Measurements from ENCODE around the gene SLC8A2. TPM values are rescaled to one million over a fixed set of nuclear protein-coding genes. Genes with fewer than 3 reads are reported as not detected.

The SLC8A2 gene
- total RNA-seq, 1 experiment from 2014 or later, result 3.6 TPM

DNA sequence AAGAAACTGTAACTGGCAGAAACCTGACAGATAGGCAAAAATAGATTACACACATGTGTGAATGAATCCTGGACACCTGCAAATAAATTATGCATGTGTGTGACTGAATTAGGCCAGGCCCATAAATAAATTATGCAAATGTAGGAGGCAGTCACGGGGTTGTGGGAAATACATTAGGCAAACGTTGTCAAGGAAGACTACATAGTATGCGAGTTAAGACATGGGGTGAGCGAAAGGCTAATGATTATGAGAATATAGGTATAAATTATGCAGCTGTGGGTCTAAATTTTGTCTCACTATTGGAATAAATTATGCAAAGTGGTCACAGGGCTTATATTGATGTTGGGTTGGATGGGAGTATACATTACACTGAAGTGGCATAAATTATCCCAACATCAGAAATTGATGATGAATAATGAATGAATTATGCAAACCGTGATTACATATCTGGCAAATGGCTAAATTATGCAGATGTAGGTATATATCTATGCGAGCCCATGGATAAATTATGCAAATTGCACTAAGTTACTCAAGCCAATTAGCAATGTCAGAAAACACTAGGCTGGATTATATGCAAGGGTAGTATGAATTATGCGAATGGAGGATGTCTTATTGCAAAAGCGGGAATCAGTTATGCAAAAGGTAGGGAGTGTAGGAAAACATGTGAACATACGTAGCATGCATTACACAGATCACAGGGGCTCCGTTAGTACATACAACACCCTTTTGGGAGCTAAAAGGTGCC lies 6.8 kb downstream of the SLC8A2 start:
- DNase-seq (ENCODE audit: low spot score), result no peak

DNA sequence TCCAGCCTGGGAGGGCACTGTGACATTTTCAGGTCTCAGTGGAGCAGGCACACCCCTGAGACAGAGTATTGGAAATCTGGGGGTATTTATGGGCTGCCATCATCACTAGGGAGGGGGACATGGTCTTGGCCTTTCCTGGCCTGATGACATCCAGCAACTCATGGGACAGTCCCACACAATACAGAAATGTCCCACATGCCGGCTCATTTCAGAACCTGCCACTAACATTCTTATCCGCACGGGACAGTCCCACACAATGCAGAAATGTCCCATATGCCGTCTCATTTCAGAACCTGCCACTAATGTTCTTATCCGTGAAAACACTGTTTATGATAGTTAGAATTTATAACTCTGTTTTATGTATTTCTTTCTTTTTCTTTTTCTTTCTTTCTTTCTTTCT lies 9.8 kb downstream of the SLC8A2 start:
- no peak for DNase-seq (ENCODE audit: low spot score)

DNA sequence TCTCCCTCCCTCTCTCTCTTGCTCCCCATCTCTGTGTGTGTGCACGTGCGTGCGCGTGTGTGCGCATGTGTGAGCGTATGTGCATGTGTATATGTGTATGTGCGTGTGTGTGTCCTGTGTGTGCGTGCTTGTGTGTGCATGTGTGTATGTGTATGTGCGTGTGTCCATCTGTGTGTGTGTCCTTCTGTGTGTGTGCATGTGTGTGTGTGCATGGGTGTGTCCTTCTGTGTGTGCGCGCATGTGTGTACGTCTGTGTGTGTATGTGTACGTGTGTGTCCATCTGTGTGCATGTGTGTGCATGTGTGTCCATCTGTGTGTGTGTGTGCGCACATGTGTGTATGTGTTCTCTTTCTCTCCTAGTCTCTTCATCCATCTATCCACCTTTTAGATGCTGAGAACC lies 12.2 kb downstream of the SLC8A2 start:
- DNase-seq (ENCODE audit: low spot score), result no peak

DNA sequence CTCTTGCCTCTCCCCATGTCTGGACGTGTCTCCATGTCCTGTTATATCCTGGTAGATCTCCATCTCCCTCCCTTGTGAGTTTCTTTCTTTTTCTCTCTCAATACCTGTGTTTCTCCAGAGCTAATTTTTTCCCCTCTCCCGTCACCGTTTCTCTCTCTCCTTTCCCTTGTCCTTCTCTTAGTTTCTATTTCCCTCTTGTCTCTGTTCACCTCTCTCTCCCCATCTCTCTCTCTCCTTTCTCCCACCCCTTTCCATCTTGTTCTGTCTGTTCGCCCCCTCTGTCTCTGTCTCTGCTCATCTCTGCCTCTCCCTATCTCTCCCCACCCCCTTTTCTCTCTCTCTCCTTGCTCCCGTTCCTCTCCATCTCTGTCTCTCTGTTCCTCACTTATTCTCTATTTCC lies 13.0 kb downstream of the SLC8A2 start:
- no peak for DNase-seq (ENCODE audit: low spot score)

DNA sequence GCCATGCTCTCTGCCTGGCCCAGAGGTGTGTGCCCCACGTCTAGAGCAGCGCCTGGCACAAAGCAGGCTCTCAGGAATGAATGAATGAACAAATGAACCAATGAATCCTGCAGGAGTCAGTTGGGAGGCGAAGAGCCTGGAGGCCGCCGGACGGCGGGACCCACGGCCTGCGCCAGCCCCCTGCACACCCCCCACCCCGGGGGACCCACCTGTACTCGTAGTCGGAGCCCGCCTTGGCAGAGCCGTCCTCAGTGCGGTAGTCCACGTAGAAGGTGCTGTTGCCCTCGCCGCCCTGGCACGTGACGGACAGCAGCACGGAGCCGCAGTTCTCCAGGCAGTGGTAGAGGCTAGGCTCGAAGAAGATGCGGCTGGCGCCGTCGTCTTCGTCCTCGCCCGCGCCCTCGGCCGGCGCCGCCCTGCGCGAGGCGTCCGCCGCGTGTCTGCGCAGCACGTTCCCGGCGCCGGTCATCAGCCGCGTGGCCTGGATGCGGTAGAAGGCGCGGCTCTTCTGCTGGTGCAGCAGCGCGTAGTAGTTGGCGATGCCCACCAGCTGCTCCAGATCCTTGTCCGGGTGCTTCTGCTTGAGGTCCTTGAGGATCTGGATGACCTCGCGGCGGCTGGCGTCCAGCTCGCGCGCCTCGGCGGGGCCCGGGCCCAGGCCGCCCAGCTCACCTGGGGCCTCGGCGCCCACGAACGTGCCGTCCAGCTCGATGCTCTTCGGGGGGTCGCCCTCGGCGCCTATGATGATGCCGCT lies 14.8 kb downstream of the SLC8A2 start:
- DNase-seq (ENCODE audit: low spot score), result no peak

DNA sequence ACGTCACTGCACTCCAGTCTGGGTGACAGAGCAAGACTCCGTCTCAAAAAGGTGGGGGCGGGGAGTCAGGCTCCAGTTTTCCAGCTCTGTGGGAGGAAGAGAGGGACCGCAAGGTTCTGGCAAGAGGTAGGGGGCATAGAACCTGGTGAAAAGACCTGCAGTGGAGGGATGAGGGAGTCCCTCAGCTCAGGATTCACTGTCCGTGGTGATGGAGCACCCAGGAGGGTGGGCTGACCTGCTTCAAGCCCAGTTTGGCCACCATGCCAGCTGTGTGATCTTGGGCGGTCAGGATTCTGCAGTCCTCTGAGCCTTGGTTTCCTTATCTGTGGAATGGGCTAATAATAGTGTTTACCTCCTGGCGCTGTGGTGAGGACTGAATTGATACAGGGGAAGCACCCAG lies 21.2 kb downstream of the SLC8A2 start:
- no peak for DNase-seq (ENCODE audit: low spot score)

DNA sequence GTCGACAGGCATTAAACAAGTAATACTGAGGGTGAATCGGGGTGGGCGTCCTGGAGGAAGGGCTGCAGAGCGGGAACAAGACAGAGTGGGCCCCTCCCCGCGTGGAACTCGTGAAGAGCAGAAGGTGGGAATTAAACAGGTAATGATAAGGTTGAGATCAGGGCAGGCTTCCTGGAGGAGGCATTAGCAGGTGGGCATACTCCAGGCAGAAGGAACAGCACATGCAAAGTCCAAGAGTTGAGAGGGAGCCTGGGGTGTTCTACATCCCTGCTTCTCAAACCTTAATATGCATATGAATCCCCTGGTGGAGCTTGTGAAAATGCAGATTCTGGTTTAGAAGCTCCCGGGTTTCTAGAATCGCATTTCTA lies 23.3 kb downstream of the SLC8A2 start:
- no peak for DNase-seq (ENCODE audit: low spot score)

DNA sequence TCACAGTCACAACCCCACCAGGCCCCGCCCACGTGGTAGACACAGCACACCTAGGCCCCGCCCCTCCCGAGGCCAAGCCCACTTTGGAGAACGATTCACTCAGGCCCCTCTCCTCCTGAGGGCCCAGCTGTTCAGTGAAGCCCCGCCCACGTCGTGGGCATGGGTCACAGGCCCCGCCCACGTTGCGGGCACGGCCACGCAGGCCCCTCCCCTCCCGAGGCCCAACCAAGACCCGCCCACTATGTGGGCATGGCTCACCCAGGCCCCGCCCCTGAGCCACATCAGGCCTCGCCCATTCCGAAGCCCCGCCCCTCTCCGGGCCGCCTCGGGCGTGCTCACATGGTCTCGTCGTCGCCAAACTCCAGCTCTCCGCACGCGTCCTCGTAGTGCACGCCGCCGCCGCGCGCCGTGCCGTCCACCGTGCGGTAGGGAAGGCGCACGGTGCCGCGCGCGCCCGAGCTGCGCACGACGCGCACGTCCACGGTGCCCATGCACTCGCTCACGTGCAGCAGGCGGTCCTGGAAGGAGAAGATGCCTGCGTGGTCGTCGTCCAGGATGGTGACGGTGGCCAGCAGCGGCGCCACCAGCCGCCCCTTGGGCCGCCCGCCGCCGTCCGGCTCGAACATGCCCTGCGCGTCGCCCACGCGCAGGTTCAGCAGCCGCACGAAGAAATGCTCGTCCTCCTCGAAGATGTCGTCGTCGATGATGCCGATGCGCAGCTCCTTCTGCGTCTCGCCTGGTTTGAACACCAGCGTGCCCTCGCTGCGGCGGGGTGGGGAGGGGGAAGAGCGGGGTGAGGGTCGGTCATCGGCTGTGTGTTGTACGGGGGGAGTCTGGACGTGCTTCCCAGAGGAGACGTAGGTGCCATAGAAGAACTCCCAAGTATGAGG lies 24.0 kb downstream of the SLC8A2 start:
- peak; percentile 90 for DNase-seq (ENCODE audit: low spot score)

DNA sequence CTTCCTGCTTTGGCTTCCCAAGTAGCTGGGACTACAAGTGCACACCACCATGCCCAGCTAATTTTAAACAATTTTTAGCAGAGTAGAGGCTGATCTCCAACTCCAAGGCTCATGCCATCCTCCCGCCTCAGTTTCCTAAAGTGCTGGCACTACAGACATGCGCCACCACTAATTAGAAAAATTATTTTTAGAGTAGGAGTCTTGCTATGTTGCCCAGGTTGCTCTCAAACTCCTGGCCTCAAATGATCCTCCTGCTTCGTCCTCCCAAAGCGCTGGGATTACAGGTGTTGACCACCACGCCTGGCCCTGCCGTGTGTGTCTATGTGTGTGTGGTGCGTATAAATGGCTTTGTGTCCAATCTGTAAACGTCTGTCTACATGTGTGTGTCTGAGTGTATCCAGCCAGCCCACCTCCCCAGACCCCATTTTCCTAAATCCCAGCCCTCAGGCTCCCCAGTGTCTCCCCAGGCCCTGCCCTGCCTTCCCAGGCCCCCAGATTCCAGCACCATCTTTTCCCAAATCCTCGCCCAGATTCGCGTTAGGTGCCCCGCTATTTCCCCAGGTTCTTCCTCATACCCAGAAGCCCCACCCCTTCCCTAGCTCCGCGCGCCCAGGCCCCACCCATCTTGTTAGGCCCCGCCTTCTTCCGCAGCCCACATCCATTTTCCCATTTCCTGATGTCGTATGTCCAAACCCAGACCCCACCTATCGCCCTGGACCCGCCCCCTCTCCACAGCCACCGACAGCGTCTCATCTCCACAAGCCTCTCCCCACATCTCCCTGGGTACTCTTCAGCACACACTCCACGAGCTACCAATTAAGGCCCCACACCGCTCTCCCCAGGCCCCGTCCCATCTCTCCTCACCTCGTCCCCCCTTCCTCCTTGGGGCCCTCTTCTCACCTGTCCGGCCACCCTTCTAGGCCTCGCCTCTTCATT lies 24.9 kb downstream of the SLC8A2 start:
- peak; percentile 84 for DNase-seq (ENCODE audit: low spot score)

DNA sequence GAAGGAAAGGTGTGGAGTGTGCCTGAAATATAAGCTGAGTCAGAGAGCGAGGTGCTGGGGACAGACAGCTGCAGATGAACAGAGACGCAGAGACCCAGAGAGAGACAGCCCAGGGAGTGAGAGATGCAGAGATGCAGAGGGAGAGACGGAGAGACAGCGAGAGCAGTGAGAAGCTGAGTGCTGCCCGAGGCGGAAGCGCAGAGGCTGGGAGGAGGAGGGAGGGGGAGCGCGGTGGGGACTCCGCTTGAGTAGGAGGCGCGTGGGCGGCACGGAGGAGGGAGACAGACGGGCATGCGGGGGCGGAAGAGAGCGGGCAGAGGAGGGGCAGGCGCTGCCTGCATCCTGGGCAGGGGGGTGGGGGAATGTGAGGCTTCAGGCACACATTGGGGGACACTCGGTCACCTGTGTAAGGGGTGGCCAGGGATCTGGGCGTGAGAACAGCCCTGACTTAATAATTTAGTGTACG lies 25.7 kb downstream of the SLC8A2 start:
- no peak for DNase-seq (ENCODE audit: low spot score)

DNA sequence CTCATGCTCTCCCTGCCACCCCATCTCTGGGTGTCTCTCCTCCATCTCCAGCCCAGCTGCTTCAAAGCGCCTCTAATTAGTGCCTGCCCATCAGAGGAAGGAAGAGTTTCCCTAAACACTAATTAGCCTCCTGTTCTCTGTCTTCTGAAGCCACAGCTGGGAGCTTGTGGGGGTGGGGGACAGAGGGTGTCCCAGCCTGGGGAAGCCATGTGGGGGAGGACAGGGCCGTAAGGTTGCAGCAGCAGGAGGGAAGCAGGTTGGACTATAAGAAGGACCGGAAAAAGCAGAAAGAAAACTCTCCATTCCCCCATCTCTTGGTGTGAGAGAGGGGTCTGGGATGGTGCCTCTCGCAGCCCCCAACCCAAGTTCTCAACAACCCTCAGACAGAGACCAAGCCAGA lies 26.2 kb downstream of the SLC8A2 start:
- no peak for DNase-seq (ENCODE audit: low spot score)

DNA sequence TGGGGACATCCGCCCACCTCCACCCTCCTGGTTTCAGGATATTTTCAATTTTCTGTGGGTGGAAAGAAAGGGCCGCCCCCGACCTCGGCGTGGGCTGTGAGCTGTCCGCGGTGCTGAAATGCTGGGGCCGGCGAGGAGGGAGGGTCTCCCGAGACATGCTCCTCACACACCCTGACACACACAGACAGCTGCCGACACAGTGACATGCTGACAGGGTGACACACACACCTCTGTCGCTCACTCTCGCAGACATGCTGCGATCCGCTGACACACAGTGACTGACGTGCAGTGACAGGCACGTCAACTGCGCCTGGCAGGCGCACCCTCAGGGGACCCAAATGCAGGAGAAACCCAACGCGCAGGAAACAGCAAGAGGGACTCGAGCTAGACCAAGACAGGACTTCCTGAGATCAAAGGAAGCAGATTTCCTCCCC lies 27.3 kb downstream of the SLC8A2 start:
- DNase-seq (ENCODE audit: low spot score), result no peak

DNA sequence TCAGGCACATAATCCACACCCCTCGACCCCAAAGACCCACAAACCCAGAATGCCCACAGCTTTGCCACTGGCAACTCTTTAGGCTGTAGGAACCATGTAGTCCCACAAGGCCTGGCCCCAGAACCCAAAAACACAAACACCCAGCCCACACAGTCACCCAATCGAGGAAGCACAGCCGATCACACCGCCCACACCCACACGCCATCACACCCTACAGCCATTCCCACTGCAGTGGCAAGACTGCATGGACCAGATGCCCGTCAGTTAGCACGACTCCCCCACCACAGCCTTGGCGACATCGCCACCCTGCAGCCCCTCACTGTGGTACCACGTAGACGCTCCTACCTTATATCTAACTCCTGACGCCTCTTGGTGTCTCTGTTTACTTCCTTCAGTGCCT lies 28.4 kb downstream of the SLC8A2 start:
- no peak for DNase-seq (ENCODE audit: low spot score)

DNA sequence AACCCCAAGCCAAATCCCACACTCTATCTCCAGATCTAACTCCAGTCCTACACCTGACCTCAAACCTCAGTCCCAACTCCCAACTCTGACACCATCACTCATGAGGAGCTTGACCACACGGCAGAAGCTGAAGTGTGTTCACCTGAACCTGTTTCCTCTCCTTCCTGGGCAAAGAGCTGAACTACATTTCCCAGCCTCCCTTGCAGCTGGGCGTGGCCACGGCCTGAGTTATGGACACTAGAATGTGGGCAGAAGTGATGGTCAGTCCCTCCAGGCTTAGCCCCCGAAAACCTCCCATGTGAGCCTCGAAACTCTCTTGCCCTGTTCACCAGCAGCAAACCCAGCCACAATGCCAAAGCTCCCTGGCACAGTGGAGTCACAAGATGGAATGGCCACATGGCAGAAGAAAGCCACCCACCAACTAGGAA lies 32.9 kb downstream of the SLC8A2 start:
- DNase-seq (ENCODE audit: low spot score), result peak; percentile 73

DNA sequence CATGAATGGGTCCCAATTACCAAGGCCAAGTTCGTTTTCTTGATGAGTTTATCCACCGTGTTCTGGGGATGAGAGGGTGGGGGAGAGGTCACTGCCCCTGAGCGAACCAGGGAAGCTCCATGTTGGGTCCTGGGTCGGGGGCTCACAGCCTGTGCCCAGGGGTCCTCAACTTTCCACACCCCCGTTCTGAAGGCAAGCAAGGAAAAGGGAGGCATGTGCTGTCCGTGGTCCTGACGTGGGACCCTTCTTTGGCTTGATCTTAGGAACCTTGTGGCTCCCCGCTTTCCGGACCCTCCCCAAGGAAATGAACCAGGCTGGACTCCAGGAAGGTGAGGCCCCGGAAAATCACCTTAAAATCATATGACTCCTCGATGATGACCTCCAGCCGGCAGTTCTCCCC lies 34.2 kb downstream of the SLC8A2 start:
- DNase-seq (ENCODE audit: low spot score), result no peak

DNA sequence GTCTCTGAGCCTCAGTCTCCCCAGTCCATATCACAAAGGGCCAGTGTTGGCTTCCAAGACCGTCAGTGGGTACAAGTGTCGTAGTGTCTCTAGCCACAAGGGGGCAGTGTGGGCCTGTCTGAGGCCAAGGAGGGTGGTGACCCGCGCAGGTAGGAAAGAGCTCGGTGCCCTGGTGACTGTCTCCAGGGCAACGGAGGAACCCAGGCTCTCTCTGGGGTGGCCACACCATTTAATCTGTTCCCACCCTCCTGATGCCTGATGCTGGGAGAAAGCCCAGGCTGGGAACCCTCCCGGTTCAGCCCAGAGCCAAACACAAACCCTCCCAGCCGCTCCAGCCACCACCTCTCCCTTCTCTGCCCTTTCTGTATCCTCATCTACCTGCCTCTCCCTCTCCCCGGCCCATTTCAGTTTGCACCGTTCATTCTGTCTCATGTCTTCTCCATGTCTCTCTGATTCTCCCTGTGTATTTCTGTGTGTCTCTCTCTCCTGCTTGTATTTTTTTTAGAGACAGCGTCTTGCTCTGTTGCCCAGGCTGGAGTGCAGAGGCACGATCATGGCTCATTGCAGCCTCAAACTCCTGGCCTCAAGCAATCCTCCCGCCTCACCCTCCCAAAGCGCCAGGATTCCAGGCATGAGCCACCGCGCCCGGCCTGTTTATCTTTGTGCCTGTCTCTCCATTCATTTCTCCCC lies 34.8 kb downstream of the SLC8A2 start:
- peak; percentile 96 for DNase-seq (ENCODE audit: low spot score)

DNA sequence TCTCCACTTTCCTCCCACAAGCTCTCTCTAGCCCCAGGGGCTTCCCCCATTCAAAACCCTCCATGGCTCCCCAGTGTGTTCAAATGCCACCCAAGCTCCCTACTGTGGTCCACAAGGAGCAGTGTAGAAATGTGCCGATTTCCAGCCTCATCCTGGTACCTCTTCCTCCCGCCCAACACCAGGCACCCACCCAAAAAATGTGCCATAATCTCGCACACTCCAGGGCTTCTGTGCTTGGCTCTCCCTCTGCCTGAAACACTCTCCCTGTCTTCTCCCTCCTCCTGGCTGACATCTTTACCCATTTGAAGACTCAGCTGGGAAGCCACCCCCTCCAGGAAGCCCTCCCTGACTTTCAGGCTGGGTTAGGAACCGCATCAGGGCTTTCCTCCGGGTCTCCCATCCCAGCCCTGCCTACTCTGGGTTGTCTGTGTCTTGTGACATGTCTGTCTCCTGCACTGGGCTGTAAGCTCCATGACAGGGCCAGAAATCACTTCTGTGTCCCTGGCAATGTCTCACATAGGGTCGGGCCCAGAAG lies 35.7 kb downstream of the SLC8A2 start:
- DNase-seq (ENCODE audit: low spot score), result no peak

DNA sequence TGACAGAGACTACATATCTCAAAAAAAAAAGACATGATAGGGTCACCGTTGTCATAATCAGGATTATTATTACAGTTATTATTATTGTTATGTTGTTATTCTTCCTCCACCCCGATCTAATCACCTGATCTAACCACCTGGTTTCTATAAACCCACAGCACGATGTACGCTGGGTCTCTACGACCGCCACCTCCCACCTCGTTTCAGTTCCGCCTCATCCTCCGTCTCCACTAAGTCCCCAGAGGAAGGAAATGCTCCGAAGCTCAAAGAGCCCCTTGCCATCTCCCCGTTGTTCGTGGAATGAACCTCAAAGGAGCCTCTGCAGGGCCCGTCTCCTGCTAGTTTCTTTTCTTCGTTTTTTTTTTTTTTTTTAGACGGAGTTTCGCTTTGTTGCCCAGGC lies 36.5 kb downstream of the SLC8A2 start:
- DNase-seq (ENCODE audit: low spot score), result no peak

DNA sequence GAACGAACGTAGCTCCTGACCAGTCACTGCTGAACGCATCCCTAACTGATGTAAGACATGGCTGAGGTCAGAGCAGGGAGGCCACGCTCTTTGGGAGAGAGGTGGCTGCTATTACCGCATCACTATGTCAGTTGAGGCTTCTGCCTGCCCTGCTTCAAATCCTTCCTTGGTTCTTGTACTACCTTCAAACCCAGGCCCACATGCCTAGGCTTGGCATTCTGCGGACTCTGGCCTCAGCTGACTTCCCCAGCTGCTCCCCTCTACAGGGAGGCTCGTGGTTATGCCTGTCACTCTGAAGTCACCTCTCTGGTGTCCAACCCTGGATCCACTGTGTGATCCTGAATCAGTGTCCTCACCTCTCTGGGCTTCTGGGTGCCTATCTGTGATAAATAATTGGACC lies 37.6 kb downstream of the SLC8A2 start:
- no peak for DNase-seq (ENCODE audit: low spot score)

DNA sequence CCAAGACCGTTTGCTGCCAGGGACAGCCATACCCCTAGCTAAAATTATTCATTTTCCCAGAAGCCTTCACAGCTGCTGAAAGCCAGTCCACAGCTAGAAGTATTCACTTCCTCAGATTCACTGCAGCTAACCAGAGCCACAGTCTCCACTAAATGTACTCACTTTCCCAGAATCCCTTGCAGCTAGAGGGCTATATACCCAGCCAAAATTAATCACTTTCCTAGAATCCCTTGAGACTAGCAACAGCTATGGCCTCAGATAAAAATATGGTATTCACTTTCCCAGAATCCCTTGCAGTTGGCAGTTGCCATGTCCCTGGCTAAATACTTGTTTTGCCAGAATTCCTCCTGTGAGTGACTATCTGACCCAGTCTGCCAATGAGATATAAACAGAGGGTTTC lies 38.6 kb downstream of the SLC8A2 start:
- DNase-seq (ENCODE audit: low spot score), result no peak
